IMR-90 (cell line): ENCODE measurements around the gene PLD1. TPM values are rescaled to one million over a fixed set of nuclear protein-coding genes. Genes with fewer than 3 reads are reported as not detected.

ENCODE experiments used
- ATAC-seq: fragments of 200-7000 bp; cut with Tn5 transposase; 2 replicates; pipeline ENCODE4 v1.9.1; 2020; ENCODE audit warnings: low read depth, mild to moderate bottlenecking, moderate library complexity
- BruUV-seq: library from RNA; stranded (reverse); fragments of 400-500 nt; replicated peaks from 2 replicates; lab custom pipeline; 2021; lab: Mats Ljungman, UMichigan
- CTCF ChIA-PET: fragments of 300-600 bp; formaldehyde crosslinking; extraction: SDS; loops from one replicate; lab custom pipeline; 2021; ENCODE audit warnings: antibody characterized with exemption; lab: Yijun Ruan, JAX
- POLR2A ChIA-PET: fragments of 300-600 bp; sonication (Branson Sonifier 250); formaldehyde crosslinking; loops from one replicate; lab custom pipeline; 2022; ENCODE audit warnings: antibody characterized with exemption; ENCODE audit not compliant: unreplicated experiment; lab: Charles Lee
- DNase-seq: peaks from one replicate; pipeline ENCODE4 v3.0.0; 2013
- H2AFZ ChIP-seq: replicated peaks from 2 replicates; pipeline ENCODE3; 2013; ENCODE audit warnings: low read length, mild to moderate bottlenecking; ENCODE audit not compliant: poor library complexity
- H2AK5ac ChIP-seq: 2 replicates; pipeline ENCODE4 v1.6.1; 2013; ENCODE audit warnings: low read depth, low read length, inconsistent platforms
- H2AK9ac ChIP-seq: replicated peaks from 2 replicates; pipeline ENCODE3; 2013; ENCODE audit warnings: mild to moderate bottlenecking, low read depth, low read length, moderate library complexity; ENCODE audit not compliant: poor library complexity
- H2BK120ac ChIP-seq: 2 replicates; pipeline ENCODE4 v1.6.1; 2013; ENCODE audit warnings: low read depth, low read length, inconsistent platforms
- H2BK15ac ChIP-seq: 3 replicates; pipeline ENCODE4 v1.6.1; 2013; ENCODE audit warnings: low read depth, low read length, inconsistent platforms
- H2BK20ac ChIP-seq: 2 replicates; pipeline ENCODE4 v1.6.1; 2013; ENCODE audit warnings: low read depth, mild to moderate bottlenecking, inconsistent platforms, low read length, moderate library complexity
- H2BK5ac ChIP-seq: 2 replicates; pipeline ENCODE4 v1.6.1; 2013; ENCODE audit warnings: mild to moderate bottlenecking, low read depth, low read length, inconsistent platforms; ENCODE audit not compliant: poor library complexity, severe bottlenecking
- H3K14ac ChIP-seq: replicated peaks from 2 replicates; pipeline ENCODE4 v1.6.1; 2013; ENCODE audit warnings: low read depth, low read length, inconsistent platforms
- H3K18ac ChIP-seq: 2 replicates; pipeline ENCODE4 v1.6.1; 2013; ENCODE audit warnings: low read depth, low read length, control low read depth
- H3K23ac ChIP-seq: 2 replicates; pipeline ENCODE4 v1.6.1; 2013; ENCODE audit warnings: low read depth, low read length, inconsistent platforms
- H3K27ac ChIP-seq: 2 replicates; pipeline ENCODE4 v1.5.1; 2013; ENCODE audit warnings: mild to moderate bottlenecking, control low read depth, low read length; ENCODE audit not compliant: insufficient read depth
- H3K27me3 ChIP-seq: 2 replicates; pipeline ENCODE4 v1.6.1; 2013; ENCODE audit warnings: low read length; ENCODE audit not compliant: control insufficient read depth, insufficient read depth
- H3K36me3 ChIP-seq: 2 replicates; pipeline ENCODE4 v1.6.1; 2013; ENCODE audit warnings: low read length, mixed read lengths; ENCODE audit not compliant: control insufficient read depth, insufficient read depth
- H3K4ac ChIP-seq: 2 replicates; pipeline ENCODE4 v1.6.1; 2013; ENCODE audit warnings: low read depth, low read length, inconsistent platforms
- H3K4me1 ChIP-seq: 2 replicates; pipeline ENCODE4 v1.6.1; 2013; ENCODE audit warnings: low read length, mixed read lengths; ENCODE audit not compliant: control insufficient read depth, insufficient read depth
- H3K4me2 ChIP-seq: 2 replicates; pipeline ENCODE4 v1.6.1; 2013; ENCODE audit warnings: low read depth, mild to moderate bottlenecking, control low read depth, low read length, moderate library complexity
- H3K4me3 ChIP-seq: 2 replicates; pipeline ENCODE4 v1.5.1; 2013; ENCODE audit warnings: low read depth, mild to moderate bottlenecking, control low read depth, low read length, moderate library complexity; ENCODE audit not compliant: insufficient read depth
- H3K56ac ChIP-seq: 2 replicates; pipeline ENCODE4 v1.6.1; 2013; ENCODE audit warnings: low read length, inconsistent platforms; ENCODE audit not compliant: insufficient read depth; ENCODE audit errors: extremely low read depth
- H3K79me1 ChIP-seq, 2 experiments: 2 replicates each; pipeline ENCODE4 v1.6.1; 2013; ENCODE audit warnings: low read length in 2 of 2, inconsistent platforms in 1 of 2, low read depth in 1 of 2
- H3K9ac ChIP-seq: 2 replicates; pipeline ENCODE4 v1.6.1; 2013; ENCODE audit warnings: low read depth, low read length, control low read depth
- H3K9me1 ChIP-seq: 2 replicates; pipeline ENCODE4 v1.6.1; 2013; ENCODE audit warnings: low read length, inconsistent platforms; ENCODE audit not compliant: insufficient read depth
- H3K9me3 ChIP-seq: 2 replicates; pipeline ENCODE4 v1.6.1; 2013; ENCODE audit warnings: low read length; ENCODE audit not compliant: control insufficient read depth, insufficient read depth
- H4K20me1 ChIP-seq: 2 replicates; pipeline ENCODE4 v1.6.1; 2013; ENCODE audit warnings: low read length, inconsistent platforms; ENCODE audit not compliant: insufficient read depth
- H4K5ac ChIP-seq: 2 replicates; pipeline ENCODE4 v1.6.1; 2013; ENCODE audit warnings: mild to moderate bottlenecking, low read depth, low read length, control low read depth
- H4K8ac ChIP-seq, 2 experiments: 2 replicates each; pipeline ENCODE4 v1.6.1; 2013; ENCODE audit warnings: low read depth in 2 of 2, low read length in 2 of 2, control low read depth in 1 of 2, inconsistent platforms in 1 of 2
- H4K91ac ChIP-seq: 2 replicates; pipeline ENCODE4 v1.6.1; 2013; ENCODE audit warnings: low read depth, low read length, inconsistent platforms; ENCODE audit not compliant: insufficient read depth
- BHLHE40 ChIP-seq: fragments of 150-350 bp; IDR thresholded peaks from 2 replicates; pipeline ENCODE4 v1.6.1; 2016; ENCODE audit warnings: mild to moderate bottlenecking, low read depth, low read length
- CEBPB ChIP-seq: IDR thresholded peaks from 2 replicates; pipeline ENCODE4 v1.6.1; 2012; ENCODE audit warnings: low read depth, low read length, improper control_type of control experiment
- CHD1 ChIP-seq: IDR thresholded peaks from 2 replicates; pipeline ENCODE4 v1.6.1; 2012; ENCODE audit warnings: low read depth, low read length, improper control_type of control experiment
- ELK1 ChIP-seq: fragments of 150-350 bp; IDR thresholded peaks from 2 replicates; pipeline ENCODE4 v1.6.1; 2016; ENCODE audit warnings: low read depth, mild to moderate bottlenecking, low read length, moderate library complexity, borderline replicate concordance
- FOS ChIP-seq: fragments of 150-350 bp; IDR thresholded peaks from 2 replicates; pipeline ENCODE4 v1.6.1; 2016; ENCODE audit warnings: low read depth, low read length
- MAFK ChIP-seq: IDR thresholded peaks from 2 replicates; pipeline ENCODE4 v1.6.1; 2012; ENCODE audit warnings: low read depth, low read length, improper control_type of control experiment
- MAZ ChIP-seq: IDR thresholded peaks from 2 replicates; pipeline ENCODE4 v1.6.1; 2012; ENCODE audit warnings: low read depth, mild to moderate bottlenecking, low read length, improper control_type of control experiment, moderate library complexity, borderline replicate concordance
- MXI1 ChIP-seq: IDR thresholded peaks from 2 replicates; pipeline ENCODE4 v1.6.1; 2012; ENCODE audit warnings: low read depth, mild to moderate bottlenecking, low read length, moderate library complexity, borderline replicate concordance
- NFE2L2 ChIP-seq: fragments of 150-350 bp; IDR thresholded peaks from 2 replicates; pipeline ENCODE4 v1.6.1; 2016; ENCODE audit warnings: low read depth, mild to moderate bottlenecking, low read length
- POLR2A ChIP-seq: IDR thresholded peaks from 2 replicates; pipeline ENCODE4 v1.6.1; 2012; ENCODE audit warnings: mild to moderate bottlenecking, low read depth, low read length
- RAD21 ChIP-seq: IDR thresholded peaks from 2 replicates; pipeline ENCODE4 v1.6.1; 2012; ENCODE audit warnings: low read length, improper control_type of control experiment
- RCOR1 ChIP-seq: IDR thresholded peaks from 2 replicates; pipeline ENCODE4 v1.6.1; 2012; ENCODE audit warnings: mild to moderate bottlenecking, low read length, improper control_type of control experiment; ENCODE audit not compliant: insufficient replicate concordance
- RFX5 ChIP-seq: IDR thresholded peaks from 2 replicates; pipeline ENCODE4 v1.8.0; 2012; ENCODE audit warnings: low read depth, mild to moderate bottlenecking, low read length, moderate library complexity
- SMC3 ChIP-seq: fragments of 150-350 bp; IDR thresholded peaks from 2 replicates; pipeline ENCODE4 v1.6.1; 2016; ENCODE audit warnings: low read depth, mild to moderate bottlenecking, antibody characterized with exemption, low read length, moderate library complexity
- USF2 ChIP-seq: fragments of 150-350 bp; IDR thresholded peaks from 2 replicates; pipeline ENCODE4 v1.6.1; 2017; ENCODE audit warnings: mild to moderate bottlenecking, antibody characterized with exemption, low read length, low read depth
- WGBS, 2 experiments: methylation state at CpG; one replicate each; pipeline versions ENCODE4 v1.1.5 to v1.1.7; 2013; ENCODE audit warnings: missing lambda C conversion rate in 2 of 2; ENCODE audit not compliant: insufficient read length in 1 of 2; ENCODE audit errors: extremely low coverage in 2 of 2; 5-methylcytosine and 5-hydroxymethylcytosine counted together
- dilution Hi-C: fragments of 300-500 bp; cut with HindIII; formaldehyde crosslinking; loops from one replicate; pipeline ENCODE4 v1.14.3; 2018; ENCODE audit warnings: low sequenced_read_pairs; ENCODE audit not compliant: unreplicated experiment
- in situ Hi-C: fragments of 300-500 bp; cut with MboI; formaldehyde crosslinking; loops from 3 replicates; pipeline ENCODE4 v1.14.3; 2019; ENCODE audit warnings: low sequenced_read_pairs, inconsistent platforms, mixed read lengths
- intact Hi-C: fragments of 100-400 bp; cut with micrococcal nuclease; formaldehyde crosslinking; loops from 2 replicates; pipeline ENCODE4 v1.10.0; 2022
- polyA plus RNA-seq, 3 experiments: library from polyadenylated mRNA; depleted of rRNA; stranded (reverse); fragments of >200 nt; gene quantifications; 2 replicates each; pipeline ENCODE4 v1.2.3, GENCODE V29; 2012; ENCODE audit warnings: low replicate concordance in 1 of 3
- total RNA-seq: library from RNA; depleted of rRNA; stranded (reverse); fragments of >200 nt; gene quantifications from 2 replicates; pipeline ENCODE4 v1.2.3, GENCODE V29; 2012
- TF ChIP-seq, protein P1 (sequence below): conservative IDR thresholded peaks from 2 replicates; pipeline ENCODE4 v1.5.1; 2012; ENCODE audit warnings: mild to moderate bottlenecking, low read depth, low read length, improper control_type of control experiment

PLD1 gene
- total and polyA plus RNA-seq, 2 of the 4 experiments (the other 2 are of a cell fraction): 3.3 to 9.7 TPM

- Histone ChIP-seq H3K9ac (no peak overlapping the region), H3K56ac (no peak overlapping the region), H3K9me3 (no peaks in the 10 kb centered on the region), H3K14ac (no peak overlapping the region), H4K91ac (no peak overlapping the region), H3K4me1 (peaks cover 7% of the 10 kb centered on the region), H2AFZ (no peak overlapping the region), H3K4ac (no peak overlapping the region), H2AK9ac (no peak overlapping the region), H3K4me2 (no peak overlapping the region), H4K8ac (no peak overlapping the region), H3K36me3 (no peaks in the 10 kb centered on the region), H3K79me1 (no peaks in the 10 kb centered on the region), H3K27ac (no peak overlapping the region), H2AK5ac (no peak overlapping the region), H2BK5ac (no peak overlapping the region), H2BK15ac (no peak overlapping the region), H3K18ac (no peak overlapping the region), H3K23ac (no peak overlapping the region), H3K4me3 (no peak overlapping the region), H3K27me3 (no peaks in the 10 kb centered on the region), H4K5ac (no peak overlapping the region), H3K9me1 (no peaks in the 10 kb centered on the region), H2BK120ac (no peak overlapping the region), H4K20me1 (no peaks in the 10 kb centered on the region), H2BK20ac (no peak overlapping the region)
- intact Hi-C loops: no loop called here
- CTCF ChIA-PET: no interaction called here
- POLR2A ChIA-PET: no interaction called here
- no peak for ATAC-seq
- in situ Hi-C loops: loop anchor here (10.0 to 25.0 kb wide), 2 partner anchors 694 to 831 kb away; no protein-coding TSS in a partner anchor
- BruUV-seq: no TSS peak
- WGBS, 2 experiments: no CpG with 5 or more reads among the region's 4 CpGs
- no peak for DNase-seq
- TF ChIP-seq CEBPB: no peak
- TF ChIP-seq FOS: no peak
- TF ChIP-seq POLR2A: no peak
- no peak for TF ChIP-seq SMC3
- TF ChIP-seq, protein P1, sequence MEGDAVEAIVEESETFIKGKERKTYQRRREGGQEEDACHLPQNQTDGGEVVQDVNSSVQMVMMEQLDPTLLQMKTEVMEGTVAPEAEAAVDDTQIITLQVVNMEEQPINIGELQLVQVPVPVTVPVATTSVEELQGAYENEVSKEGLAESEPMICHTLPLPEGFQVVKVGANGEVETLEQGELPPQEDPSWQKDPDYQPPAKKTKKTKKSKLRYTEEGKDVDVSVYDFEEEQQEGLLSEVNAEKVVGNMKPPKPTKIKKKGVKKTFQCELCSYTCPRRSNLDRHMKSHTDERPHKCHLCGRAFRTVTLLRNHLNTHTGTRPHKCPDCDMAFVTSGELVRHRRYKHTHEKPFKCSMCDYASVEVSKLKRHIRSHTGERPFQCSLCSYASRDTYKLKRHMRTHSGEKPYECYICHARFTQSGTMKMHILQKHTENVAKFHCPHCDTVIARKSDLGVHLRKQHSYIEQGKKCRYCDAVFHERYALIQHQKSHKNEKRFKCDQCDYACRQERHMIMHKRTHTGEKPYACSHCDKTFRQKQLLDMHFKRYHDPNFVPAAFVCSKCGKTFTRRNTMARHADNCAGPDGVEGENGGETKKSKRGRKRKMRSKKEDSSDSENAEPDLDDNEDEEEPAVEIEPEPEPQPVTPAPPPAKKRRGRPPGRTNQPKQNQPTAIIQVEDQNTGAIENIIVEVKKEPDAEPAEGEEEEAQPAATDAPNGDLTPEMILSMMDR: no peak
- no peak for TF ChIP-seq ELK1
- TF ChIP-seq BHLHE40: no peak
- TF ChIP-seq RAD21: no peak
- TF ChIP-seq RCOR1: no peak
- no peak for TF ChIP-seq RFX5
- no peak for TF ChIP-seq MXI1
- TF ChIP-seq USF2: no peak
- no peak for TF ChIP-seq NFE2L2
- no peak for TF ChIP-seq MAZ
- TF ChIP-seq MAFK: no peak
- no peak for TF ChIP-seq CHD1
- dilution Hi-C loops: no loop called here
These were observed 166.6 kb downstream of the PLD1 start for GRCh38 chr3:171643681-171644080.
